Esophagus muscularis mucosa (tissue), 3 donors: ENCODE data around the gene ADAMTS3.
A peak's percentile ranks its signal among the peaks of the same experiment; 100 is the strongest.

Source experiments
- POLR2A ChIP-seq: fragments of 450-650 bp; IDR thresholded peaks from one replicate; pipeline ENCODE4 v1.6.1; 2017; ENCODE audit warnings: antibody characterized with exemption, moderate library complexity, mild to moderate bottlenecking, low read depth
- POLR2AphosphoS5 ChIP-seq, 2 donors: sonication (generic); formaldehyde crosslinking; IDR thresholded peaks; one replicate each; pipeline ENCODE4 v1.6.1; 2017; ENCODE audit warnings: antibody characterized with exemption in 2 of 2
- TF ChIP-seq, protein P1 (sequence below), 3 experiments: fragments of 200-600 bp in 2 of 3; fragments of 450-650 bp in 1 of 3; sonication (generic) in 2 of 3; IDR thresholded peaks; one replicate each; pipeline ENCODE4 v1.5.1; 2017 to 2019; ENCODE audit warnings: antibody characterized with exemption in 3 of 3, mild to moderate bottlenecking in 2 of 3, moderate library complexity in 1 of 3

DNA sequence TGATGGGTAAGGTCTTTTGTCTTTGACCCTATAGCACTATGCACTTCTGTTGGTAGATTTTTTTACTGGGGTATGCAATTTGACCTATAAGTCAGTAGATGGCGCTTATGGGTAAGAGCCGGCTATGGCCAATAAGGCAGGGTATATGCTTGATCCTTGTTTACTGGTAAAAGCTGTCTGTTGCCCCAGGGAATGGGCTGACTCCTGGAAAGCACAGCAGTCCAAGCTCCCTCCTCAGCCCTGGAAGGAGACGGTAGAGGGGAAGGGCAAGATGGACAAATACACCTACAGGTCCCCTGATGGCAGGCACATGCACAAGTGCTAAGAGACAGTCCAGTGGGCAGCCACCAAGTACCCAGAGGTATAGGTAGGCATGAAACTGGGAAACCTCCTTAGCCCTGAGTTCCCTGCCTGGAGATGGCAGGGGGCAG, 63.7 kb downstream of the ADAMTS3 start:
- TF ChIP-seq, protein P1, sequence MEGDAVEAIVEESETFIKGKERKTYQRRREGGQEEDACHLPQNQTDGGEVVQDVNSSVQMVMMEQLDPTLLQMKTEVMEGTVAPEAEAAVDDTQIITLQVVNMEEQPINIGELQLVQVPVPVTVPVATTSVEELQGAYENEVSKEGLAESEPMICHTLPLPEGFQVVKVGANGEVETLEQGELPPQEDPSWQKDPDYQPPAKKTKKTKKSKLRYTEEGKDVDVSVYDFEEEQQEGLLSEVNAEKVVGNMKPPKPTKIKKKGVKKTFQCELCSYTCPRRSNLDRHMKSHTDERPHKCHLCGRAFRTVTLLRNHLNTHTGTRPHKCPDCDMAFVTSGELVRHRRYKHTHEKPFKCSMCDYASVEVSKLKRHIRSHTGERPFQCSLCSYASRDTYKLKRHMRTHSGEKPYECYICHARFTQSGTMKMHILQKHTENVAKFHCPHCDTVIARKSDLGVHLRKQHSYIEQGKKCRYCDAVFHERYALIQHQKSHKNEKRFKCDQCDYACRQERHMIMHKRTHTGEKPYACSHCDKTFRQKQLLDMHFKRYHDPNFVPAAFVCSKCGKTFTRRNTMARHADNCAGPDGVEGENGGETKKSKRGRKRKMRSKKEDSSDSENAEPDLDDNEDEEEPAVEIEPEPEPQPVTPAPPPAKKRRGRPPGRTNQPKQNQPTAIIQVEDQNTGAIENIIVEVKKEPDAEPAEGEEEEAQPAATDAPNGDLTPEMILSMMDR (IDR thresholded peaks at IDR 0.05), result peak; percentile 55 to 73 (median 59)
- TF ChIP-seq POLR2A, result no peak
- no peak for TF ChIP-seq POLR2AphosphoS5 (IDR thresholded peaks at IDR 0.05)
